HEK293 (cell line): ENCODE results near the gene SLBP.

Source experiments
- CTCF ChIA-PET: fragments of 350-600 bp; formaldehyde crosslinking; extraction: SDS; loops from one replicate; lab custom pipeline; 2021; ENCODE audit warnings: antibody characterized with exemption; lab: Yijun Ruan, JAX
- POLR2A ChIA-PET: fragments of 300-600 bp; formaldehyde crosslinking; extraction: SDS; loops from one replicate; lab custom pipeline; 2020; ENCODE audit warnings: antibody characterized with exemption, inconsistent platforms; lab: Yijun Ruan, JAX
- H3K27ac ChIP-seq: fragments of 200-500 bp; sonication (Bioruptor generic); 2 replicates; pipeline ENCODE4 v1.5.1; 2014; ENCODE audit warnings: low read depth, low read length, control low read depth, inconsistent platforms; ENCODE audit errors: extremely low read depth
- H3K36me3 ChIP-seq, 2 experiments: fragments of 200-500 bp in 1 of 2; sonication (Bioruptor generic) in 1 of 2; 1 replicate in 1 of 2; 2 replicates in 1 of 2; pipeline ENCODE4 v1.5.1; 2014 to 2017; ENCODE audit warnings: inconsistent platforms in 2 of 2, low read length in 2 of 2; ENCODE audit not compliant: control insufficient read depth in 2 of 2, insufficient read depth in 1 of 2
- H3K4me1 ChIP-seq: fragments of 200-500 bp; sonication (Bioruptor generic); 2 replicates; pipeline ENCODE4 v1.5.1; 2014; ENCODE audit warnings: mild to moderate bottlenecking, low read length, inconsistent platforms; ENCODE audit not compliant: control insufficient read depth, insufficient read depth
- H3K4me3 ChIP-seq: 2 replicates; pipeline ENCODE4 v1.5.1; 2011; ENCODE audit warnings: low read depth, mild to moderate bottlenecking, control low read depth, low read length, moderate library complexity
- H3K9me3 ChIP-seq: fragments of 200-500 bp; sonication (Bioruptor generic); 2 replicates; pipeline ENCODE4 v1.5.1; 2014; ENCODE audit warnings: low read depth, low read length, inconsistent platforms; ENCODE audit not compliant: control insufficient read depth, insufficient read depth
- FEZF1 ChIP-seq: fragments of 450-650 bp; formaldehyde crosslinking; IDR thresholded peaks from 2 replicates; pipeline ENCODE4 v1.5.1; 2016; ENCODE audit warnings: missing biosample characterization, missing genetic modification characterization
- GLIS1 ChIP-seq: fragments of 450-650 bp; formaldehyde crosslinking; IDR thresholded peaks from 2 replicates; pipeline ENCODE4 v1.5.1; 2016; ENCODE audit warnings: missing biosample characterization, missing genetic modification characterization
- GLIS2 ChIP-seq: fragments of 450-650 bp; formaldehyde crosslinking; IDR thresholded peaks from 2 replicates; pipeline ENCODE4 v1.5.1; 2016; ENCODE audit warnings: missing biosample characterization, missing genetic modification characterization
- HOXA7 ChIP-seq: sonication (generic); formaldehyde crosslinking; IDR thresholded peaks from 2 replicates; pipeline ENCODE4 v1.8.1; 2022; ENCODE audit warnings: missing genetic modification reagents, borderline replicate concordance
- SP2 ChIP-seq: fragments of 450-650 bp; formaldehyde crosslinking; IDR thresholded peaks from 2 replicates; pipeline ENCODE4 v1.5.1; 2016; ENCODE audit warnings: missing biosample characterization, missing genetic modification characterization
- WT1 ChIP-seq: fragments of 450-650 bp; formaldehyde crosslinking; IDR thresholded peaks from 2 replicates; pipeline ENCODE4 v1.5.1; 2016; ENCODE audit warnings: missing biosample characterization, missing genetic modification characterization
- ZIC2 ChIP-seq: fragments of 450-650 bp; formaldehyde crosslinking; IDR thresholded peaks from 2 replicates; pipeline ENCODE4 v1.5.1; 2016; ENCODE audit warnings: missing biosample characterization, missing genetic modification characterization
- ZNF155 ChIP-seq: fragments of 450-650 bp; formaldehyde crosslinking; IDR thresholded peaks from 2 replicates; pipeline ENCODE4 v1.5.1; 2016; ENCODE audit warnings: missing biosample characterization, missing genetic modification characterization
- ZNF350 ChIP-seq: fragments of 450-650 bp; formaldehyde crosslinking; IDR thresholded peaks from 2 replicates; pipeline ENCODE4 v1.5.0; 2017; ENCODE audit warnings: missing biosample characterization, mild to moderate bottlenecking, missing genetic modification characterization
- ZNF416 ChIP-seq: fragments of 450-650 bp; formaldehyde crosslinking; IDR thresholded peaks from 2 replicates; pipeline ENCODE4 v1.5.1; 2016; ENCODE audit warnings: missing biosample characterization, missing genetic modification characterization
- ZNF600 ChIP-seq: fragments of 450-650 bp; formaldehyde crosslinking; IDR thresholded peaks from 2 replicates; pipeline ENCODE4 v1.5.1; 2016; ENCODE audit warnings: missing biosample characterization, missing genetic modification characterization
- TF ChIP-seq, protein P1 (sequence below): fragments of 450-650 bp; formaldehyde crosslinking; IDR thresholded peaks from 2 replicates; pipeline ENCODE4 v1.5.1; 2016; ENCODE audit warnings: missing biosample characterization, missing genetic modification characterization
- TF ChIP-seq, protein P2 (sequence below): fragments of 450-650 bp; formaldehyde crosslinking; IDR thresholded peaks from 2 replicates; pipeline ENCODE4 v1.5.1; 2016; ENCODE audit warnings: missing biosample characterization, missing genetic modification characterization
- TF ChIP-seq, protein P3 (sequence below): fragments of 450-650 bp; formaldehyde crosslinking; IDR thresholded peaks from 2 replicates; pipeline ENCODE4 v1.5.1; 2016; ENCODE audit warnings: missing biosample characterization, missing genetic modification characterization

The SLBP gene

DNA sequence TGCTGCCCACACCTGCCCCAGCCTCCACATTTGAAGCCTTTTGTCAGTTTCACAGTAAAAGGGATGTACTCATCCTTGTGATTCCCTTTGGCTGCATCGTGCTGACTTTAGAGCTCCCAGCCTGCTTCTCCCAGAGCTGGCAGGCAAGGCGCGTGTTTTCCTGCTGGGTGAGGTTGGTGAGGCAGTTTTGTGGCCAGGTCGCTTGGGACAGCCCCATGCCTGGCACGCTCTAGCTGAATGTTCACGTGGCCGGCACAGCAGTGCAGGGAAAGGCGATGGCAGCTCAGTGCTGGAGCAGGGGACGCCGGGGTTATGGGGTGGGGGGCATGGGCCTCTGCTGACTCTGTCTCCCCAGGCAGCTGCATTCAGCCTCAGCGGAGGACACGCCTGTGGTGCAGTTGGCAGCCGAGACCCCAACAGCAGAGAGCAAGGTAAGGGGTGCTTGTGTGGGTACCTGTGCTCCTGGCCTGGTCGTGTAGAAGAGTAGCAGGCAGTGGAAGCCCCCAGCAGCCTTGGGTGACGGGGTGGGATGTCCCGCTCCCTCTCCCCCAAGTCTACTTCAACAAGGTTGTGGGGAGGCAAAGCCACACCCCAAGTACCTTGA lies 18.5 kb upstream of the SLBP start (continued):
- TF ChIP-seq, protein P1, sequence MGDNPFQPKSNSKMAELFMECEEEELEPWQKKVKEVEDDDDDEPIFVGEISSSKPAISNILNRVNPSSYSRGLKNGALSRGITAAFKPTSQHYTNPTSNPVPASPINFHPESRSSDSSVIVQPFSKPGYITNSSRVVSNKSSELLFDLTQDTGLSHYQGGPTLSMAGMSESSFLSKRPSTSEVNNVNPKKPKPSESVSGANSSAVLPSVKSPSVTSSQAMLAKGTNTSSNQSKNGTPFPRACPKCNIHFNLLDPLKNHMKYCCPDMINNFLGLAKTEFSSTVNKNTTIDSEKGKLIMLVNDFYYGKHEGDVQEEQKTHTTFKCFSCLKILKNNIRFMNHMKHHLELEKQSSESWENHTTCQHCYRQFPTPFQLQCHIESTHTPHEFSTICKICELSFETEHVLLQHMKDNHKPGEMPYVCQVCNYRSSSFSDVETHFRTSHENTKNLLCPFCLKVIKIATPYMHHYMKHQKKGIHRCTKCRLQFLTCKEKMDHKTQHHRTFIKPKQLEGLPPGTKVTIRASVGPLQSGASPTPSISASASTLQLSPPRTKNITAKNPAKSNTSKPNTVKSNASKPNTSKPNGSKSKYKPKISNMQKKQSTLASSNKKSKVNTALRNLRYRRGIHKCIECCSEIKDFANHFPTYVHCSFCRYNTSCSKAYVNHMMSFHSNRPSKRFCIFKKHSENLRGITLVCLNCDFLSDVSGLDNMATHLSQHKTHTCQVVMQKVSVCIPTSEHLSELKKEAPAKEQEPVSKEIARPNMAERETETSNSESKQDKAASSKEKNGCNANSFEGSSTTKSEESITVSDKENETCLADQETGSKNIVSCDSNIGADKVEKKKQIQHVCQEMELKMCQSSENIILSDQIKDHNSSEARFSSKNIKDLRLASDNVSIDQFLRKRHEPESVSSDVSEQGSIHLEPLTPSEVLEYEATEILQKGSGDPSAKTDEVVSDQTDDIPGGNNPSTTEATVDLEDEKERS: no peak

DNA sequence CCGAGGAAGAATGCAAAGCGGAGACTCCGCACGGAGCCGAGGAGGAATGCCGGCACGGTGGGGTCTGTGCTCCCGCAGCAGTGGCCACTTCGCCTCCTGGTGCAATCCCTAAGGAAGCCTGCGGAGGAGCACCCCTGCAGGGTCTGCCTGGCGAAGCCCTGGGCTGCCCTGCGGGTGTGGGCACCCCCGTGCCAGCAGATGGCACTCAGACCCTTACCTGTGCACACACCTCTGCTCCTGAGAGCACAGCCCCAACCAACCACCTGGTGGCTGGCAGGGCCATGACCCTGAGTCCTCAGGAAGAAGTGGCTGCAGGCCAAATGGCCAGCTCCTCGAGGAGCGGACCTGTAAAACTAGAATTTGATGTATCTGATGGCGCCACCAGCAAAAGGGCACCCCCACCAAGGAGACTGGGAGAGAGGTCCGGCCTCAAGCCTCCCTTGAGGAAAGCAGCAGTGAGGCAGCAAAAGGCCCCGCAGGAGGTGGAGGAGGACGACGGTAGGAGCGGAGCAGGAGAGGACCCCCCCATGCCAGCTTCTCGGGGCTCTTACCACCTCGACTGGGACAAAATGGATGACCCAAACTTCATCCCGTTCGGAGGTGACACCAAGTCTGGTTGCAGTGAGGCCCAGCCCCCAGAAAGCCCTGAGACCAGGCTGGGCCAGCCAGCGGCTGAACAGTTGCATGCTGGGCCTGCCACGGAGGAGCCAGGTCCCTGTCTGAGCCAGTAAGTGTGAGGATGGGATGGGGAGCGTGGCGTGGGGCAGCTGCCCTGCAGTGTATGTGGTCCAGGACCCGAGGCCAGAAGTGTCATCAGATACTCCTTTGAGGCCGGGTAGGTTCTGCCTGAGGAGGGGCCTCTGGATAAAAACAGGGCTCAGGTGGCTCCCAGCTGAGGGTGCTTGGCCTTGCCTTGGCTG lies 16.2 kb upstream of the SLBP start:
- POLR2A ChIA-PET: no interaction called here
- no peak overlapping the region for H3K27ac ChIP-seq

DNA sequence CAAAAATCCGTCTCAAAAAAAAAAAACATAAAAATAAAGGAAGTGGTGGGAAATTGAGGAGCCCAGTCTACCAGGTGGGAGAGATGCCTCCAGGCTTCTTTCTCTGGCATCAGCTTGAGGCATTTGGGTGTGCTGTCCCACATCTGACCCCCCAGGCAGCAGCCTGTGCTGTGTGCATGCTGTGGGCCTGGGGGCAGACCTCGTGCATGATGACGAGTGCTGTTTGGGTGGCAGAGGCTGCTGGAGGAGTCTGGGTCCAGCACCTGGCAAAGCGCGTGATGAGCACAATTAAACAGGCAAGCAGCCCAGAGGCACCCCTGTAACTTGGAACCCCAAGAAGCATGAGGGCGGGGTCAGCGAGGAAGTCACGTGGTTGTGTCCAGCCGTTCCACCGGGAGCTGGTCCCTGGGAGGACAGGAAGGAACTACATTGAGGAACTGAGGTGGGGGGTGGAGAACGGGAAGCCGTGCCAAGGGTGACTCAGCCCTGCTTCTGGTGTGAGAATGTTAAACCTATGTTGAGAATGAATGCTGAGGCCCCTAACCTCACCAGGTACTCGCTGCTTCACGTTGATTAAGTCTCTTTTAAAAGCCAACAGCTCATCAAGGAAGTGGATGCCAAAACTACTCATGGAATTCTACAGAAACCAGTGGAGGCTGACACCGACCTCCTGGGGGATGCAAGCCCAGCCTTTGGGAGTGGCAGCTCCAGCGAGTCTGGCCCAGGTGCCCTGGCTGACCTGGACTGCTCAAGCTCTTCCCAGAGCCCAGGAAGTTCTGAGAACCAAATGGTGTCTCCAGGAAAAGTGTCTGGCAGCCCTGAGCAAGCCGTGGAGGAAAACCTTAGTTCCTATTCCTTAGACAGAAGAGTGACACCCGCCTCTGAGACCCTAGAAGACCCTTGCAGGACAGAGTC lies 15.3 kb upstream of the SLBP start:
- POLR2A ChIA-PET: no interaction called here

More for the DNA sequence above, 16.2 kb upstream of the SLBP start:
- Histone ChIP-seq H3K4me1 (no peaks in the 10 kb centered on the region), H3K36me3 (peaks cover 20 to 98% of the 10 kb centered on the region in 2 experiments; a peak in 2 of 3 replicates)
- TF ChIP-seq, protein P2, sequence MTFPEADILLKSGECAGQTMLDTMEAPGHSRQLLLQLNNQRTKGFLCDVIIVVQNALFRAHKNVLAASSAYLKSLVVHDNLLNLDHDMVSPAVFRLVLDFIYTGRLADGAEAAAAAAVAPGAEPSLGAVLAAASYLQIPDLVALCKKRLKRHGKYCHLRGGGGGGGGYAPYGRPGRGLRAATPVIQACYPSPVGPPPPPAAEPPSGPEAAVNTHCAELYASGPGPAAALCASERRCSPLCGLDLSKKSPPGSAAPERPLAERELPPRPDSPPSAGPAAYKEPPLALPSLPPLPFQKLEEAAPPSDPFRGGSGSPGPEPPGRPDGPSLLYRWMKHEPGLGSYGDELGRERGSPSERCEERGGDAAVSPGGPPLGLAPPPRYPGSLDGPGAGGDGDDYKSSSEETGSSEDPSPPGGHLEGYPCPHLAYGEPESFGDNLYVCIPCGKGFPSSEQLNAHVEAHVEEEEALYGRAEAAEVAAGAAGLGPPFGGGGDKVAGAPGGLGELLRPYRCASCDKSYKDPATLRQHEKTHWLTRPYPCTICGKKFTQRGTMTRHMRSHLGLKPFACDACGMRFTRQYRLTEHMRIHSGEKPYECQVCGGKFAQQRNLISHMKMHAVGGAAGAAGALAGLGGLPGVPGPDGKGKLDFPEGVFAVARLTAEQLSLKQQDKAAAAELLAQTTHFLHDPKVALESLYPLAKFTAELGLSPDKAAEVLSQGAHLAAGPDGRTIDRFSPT: no peak
- TF ChIP-seq ZNF416 (tag by site-specific recombination): no peak
- TF ChIP-seq SP2 (tag by site-specific recombination): no peak
- TF ChIP-seq HOXA7 (CRISPR knock-in tag): no peak
- TF ChIP-seq ZNF600 (tag by site-specific recombination): no peak
- TF ChIP-seq WT1 (tag by site-specific recombination): no peak
- TF ChIP-seq ZNF155 (tag by site-specific recombination): no peak
- TF ChIP-seq, all 188 proteins: peak for 0
- Histone ChIP-seq H3K4me3 (no peak overlapping the region), H3K9me3 (no peaks in the 10 kb centered on the region)
- CTCF ChIA-PET: interaction anchor here (1.1 to 7.6 kb wide), 2 partner anchors 18 to 33 kb away, joined by 5 to 61 read pairs; no protein-coding TSS in a partner anchor

More for the DNA sequence above, 15.3 kb upstream of the SLBP start:
- no peak overlapping the region for H3K27ac ChIP-seq
- H3K36me3 ChIP-seq: peaks cover 20 to 96% of the 10 kb centered on the region in 2 experiments; a peak in 2 of 3 replicates
- TF ChIP-seq ZIC2: 0 out of 2 replicates have a peak, but pooled peaks have one; percentile 22
- TF ChIP-seq, protein P3, sequence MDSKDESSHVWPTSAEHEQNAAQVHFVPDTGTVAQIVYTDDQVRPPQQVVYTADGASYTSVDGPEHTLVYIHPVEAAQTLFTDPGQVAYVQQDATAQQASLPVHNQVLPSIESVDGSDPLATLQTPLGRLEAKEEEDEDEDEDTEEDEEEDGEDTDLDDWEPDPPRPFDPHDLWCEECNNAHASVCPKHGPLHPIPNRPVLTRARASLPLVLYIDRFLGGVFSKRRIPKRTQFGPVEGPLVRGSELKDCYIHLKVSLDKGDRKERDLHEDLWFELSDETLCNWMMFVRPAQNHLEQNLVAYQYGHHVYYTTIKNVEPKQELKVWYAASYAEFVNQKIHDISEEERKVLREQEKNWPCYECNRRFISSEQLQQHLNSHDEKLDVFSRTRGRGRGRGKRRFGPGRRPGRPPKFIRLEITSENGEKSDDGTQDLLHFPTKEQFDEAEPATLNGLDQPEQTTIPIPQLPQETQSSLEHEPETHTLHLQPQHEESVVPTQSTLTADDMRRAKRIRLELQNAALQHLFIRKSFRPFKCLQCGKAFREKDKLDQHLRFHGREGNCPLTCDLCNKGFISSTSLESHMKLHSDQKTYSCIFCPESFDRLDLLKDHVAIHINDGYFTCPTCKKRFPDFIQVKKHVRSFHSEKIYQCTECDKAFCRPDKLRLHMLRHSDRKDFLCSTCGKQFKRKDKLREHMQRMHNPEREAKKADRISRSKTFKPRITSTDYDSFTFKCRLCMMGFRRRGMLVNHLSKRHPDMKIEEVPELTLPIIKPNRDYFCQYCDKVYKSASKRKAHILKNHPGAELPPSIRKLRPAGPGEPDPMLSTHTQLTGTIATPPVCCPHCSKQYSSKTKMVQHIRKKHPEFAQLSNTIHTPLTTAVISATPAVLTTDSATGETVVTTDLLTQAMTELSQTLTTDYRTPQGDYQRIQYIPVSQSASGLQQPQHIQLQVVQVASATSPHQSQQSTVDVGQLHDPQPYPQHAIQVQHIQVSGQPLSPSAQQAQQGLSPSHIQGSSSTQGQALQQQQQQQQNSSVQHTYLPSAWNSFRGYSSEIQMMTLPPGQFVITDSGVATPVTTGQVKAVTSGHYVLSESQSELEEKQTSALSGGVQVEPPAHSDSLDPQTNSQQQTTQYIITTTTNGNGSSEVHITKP (tag by site-specific recombination): 0 out of 2 replicates have a peak, but pooled peaks have one; percentile 14
- TF ChIP-seq ZNF350 (tag by site-specific recombination): no peak
- no peak for TF ChIP-seq FEZF1 (tag by site-specific recombination)
- peak; percentile 51; the same call in 1 of the 2 replicates for TF ChIP-seq GLIS1
- TF ChIP-seq GLIS2 (tag by site-specific recombination): 0 out of 2 replicates have a peak, but pooled peaks have one; percentile 42
- TF ChIP-seq ZNF416 (tag by site-specific recombination): no peak
- no peak overlapping the region for H3K4me3 ChIP-seq
- H3K9me3 ChIP-seq: no peaks in the 10 kb centered on the region
- CTCF ChIA-PET: interaction anchor here (0.7 to 7.6 kb wide), 5 partner anchors 19 to 98 kb away, joined by 3 to 61 read pairs (median 4); no protein-coding TSS in a partner anchor
- no peaks in the 10 kb centered on the region for H3K4me1 ChIP-seq
